Heart right ventricle (tissue), 16 donors: ENCODE results near the gene ACTR2. TPM values are rescaled to one million over a fixed set of nuclear protein-coding genes. Genes with fewer than 3 reads are reported as not detected.
"Not testable (repeated sequence)": the region's sequence is repeated elsewhere in the genome, so short reads cannot be mapped to it uniquely, and the experiment has no call there.

Experiments used
- ATAC-seq, 8 donors: fragments of 200-7000 bp; cut with Tn5 transposase; one replicate each; pipeline ENCODE4 v1.9.1; 2020; ENCODE audit warnings: mild to moderate bottlenecking in 8 of 8, moderate library complexity in 8 of 8, moderate number of reproducible peaks in 1 of 8
- DNase-seq, 2 donors: peaks; one replicate each; pipeline ENCODE4 v3.0.0-alpha.2; 2020
- H3K27ac ChIP-seq, 10 donors: fragments of 200-600 bp; sonication (generic) in 2 of 10; one replicate each; pipeline versions ENCODE4 v1.5.0 to v1.8.0; 2020 to 2022; ENCODE audit warnings: mild to moderate bottlenecking in 3 of 10
- H3K27me3 ChIP-seq, 7 donors: fragments of 200-600 bp; one replicate each; pipeline ENCODE4 v1.8.0; 2021 to 2022; ENCODE audit warnings: mild to moderate bottlenecking in 2 of 7
- H3K36me3 ChIP-seq, 9 donors: fragments of 200-600 bp; sonication (generic) in 1 of 9; one replicate each; pipeline versions ENCODE4 v1.5.0 to v1.8.0; 2020 to 2022; ENCODE audit warnings: mild to moderate bottlenecking in 2 of 9
- H3K4me1 ChIP-seq, 9 donors: fragments of 200-600 bp; sonication (generic) in 1 of 9; one replicate each; pipeline versions ENCODE4 v1.5.0 to v1.8.0; 2020 to 2022; ENCODE audit warnings: mild to moderate bottlenecking in 4 of 9
- H3K4me3 ChIP-seq, 10 donors: fragments of 200-600 bp; sonication (generic) in 2 of 10; one replicate each; pipeline versions ENCODE4 v1.5.0 to v1.8.0; 2020 to 2022; ENCODE audit warnings: mild to moderate bottlenecking in 7 of 10, moderate library complexity in 2 of 10
- H3K9me3 ChIP-seq, 11 donors: fragments of 200-600 bp in 10 of 11; sonication (generic) in 2 of 11; one replicate each; pipeline versions ENCODE4 v1.5.0 to v1.8.0; 2013 to 2022; ENCODE audit warnings: mild to moderate bottlenecking in 2 of 11, control low read depth in 1 of 11, moderate library complexity in 1 of 11
- WGBS, 2 donors: extraction: QIAGEN DNeasy Blood & Tissue Kit; methylation state at CpG; one replicate each; pipeline ENCODE4 v1.1.7; 2013; ENCODE audit warnings: inconsistent platforms in 1 of 2; 5-methylcytosine and 5-hydroxymethylcytosine counted together
- intact Hi-C, 10 donors: fragments of 100-400 bp; cut with DNase I; formaldehyde crosslinking; loops; one replicate each; pipeline versions ENCODE4 v1.11.1 to v1.14.2; 2022
- polyA plus RNA-seq, 2 donors: library from polyadenylated mRNA; stranded (reverse); fragments of 200-250 nt; gene quantifications; one replicate each; pipeline ENCODE4 v1.2.3, GENCODE V29; 2013
- total RNA-seq, 10 donors: library from RNA; stranded (reverse); fragmentation: NEBNext Ultra II Directional in 3 of 10; extraction: Animal tissue kit (Norgen Biotek cat#: 25700) in 3 of 10; gene quantifications; one replicate each; pipeline versions ENCODE4 v1.2.1 to v1.2.4, GENCODE V29; 2021 to 2023
- TF ChIP-seq, protein P1 (sequence below), 9 donors: fragments of 200-600 bp; sonication (generic) in 2 of 9; IDR thresholded peaks; one replicate each; pipeline versions ENCODE4 v1.5.0 to v1.8.0; 2021 to 2022; ENCODE audit warnings: antibody characterized with exemption in 9 of 9, mild to moderate bottlenecking in 5 of 9, moderate library complexity in 1 of 9
- donor health status: Arrhythmogenic right ventricular cardiomyopathy.
- donor health status: ischemic (EF 13 %, LVEDD 7.1; RV severe dilation, severe dysfunction).
- donor health status: healthy with polysubstance abuse.
- donor health status: DM: no; HTN: yes; CAD: no.
- donor health status: DM: no; HTN: no; CAD: no.
- donor health status: ischemic (EF 25% LVEDD 6.9; RV normal size, moderate dysfunction).
- donor health status: ischemic (EF 25% LVEDD 5.7; RV mildly dilated, moderate dysfunction).
- donor health status: healthy.
- donor health status: DM: yes; HTN: yes; CAD: no.
- donor health status: Ischemic cardiomyopathy.
- donor health status: ischemic (EF 35%, LVEDD 5.7; RV mildly dilated, moderate dysfunction).
- donor health status: nonischemic (EF 11% LVEDD 7.7; RV severe dilation, severe dysfunction).
- donor health status: DM: yes; HTN: yes; CAD: no.
- donor health status: PGD.
- donor health status: ischemic (EF 29% LVEDD 5.4; RV normal size, mild dysfunction).
- donor health status: nonischemic (EF 23%, LVEDD 6.1; RV moderate dilation, normal function).

Gene ACTR2
- total and polyA plus RNA-seq, 12 donors, result 34.1 to 164 (median 105) TPM

DNA sequence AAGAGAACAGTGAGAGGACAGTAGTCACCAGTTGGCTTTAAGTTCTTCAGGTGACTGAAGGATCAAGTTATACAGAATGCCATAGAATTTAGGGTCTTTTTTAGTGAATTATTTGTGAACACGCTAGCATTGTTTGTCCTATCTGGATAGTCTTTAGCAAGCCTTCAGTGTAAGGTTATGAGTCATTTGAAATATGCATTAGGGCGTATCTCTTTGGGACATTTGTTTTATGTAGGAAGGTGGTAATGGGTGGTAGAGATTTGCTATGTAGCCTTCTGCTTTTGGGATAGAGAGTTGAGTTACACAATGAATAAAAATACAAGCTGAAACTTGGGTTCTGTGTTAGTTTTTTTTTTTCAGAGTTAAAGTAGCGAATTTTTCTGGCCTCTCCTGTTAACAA is 13.0 kb downstream of the ACTR2 start:
- H3K4me3 ChIP-seq, result no peak overlapping the region
- H3K27me3 ChIP-seq, result no peaks in the 10 kb centered on the region
- H3K27ac ChIP-seq, result no peak overlapping the region
- DNase-seq, result no peak
- H3K36me3 ChIP-seq, result peaks cover 0 to 78% (median 10%) of the 10 kb centered on the region in 9 donors
- WGBS, 2 donors, result 96 to 97% methylated on average over 3 of the region's 3 CpGs
- ATAC-seq, result no peak
- intact Hi-C loops, result no loop called here
- no peaks in the 10 kb centered on the region for H3K9me3 ChIP-seq
- TF ChIP-seq, protein P1, sequence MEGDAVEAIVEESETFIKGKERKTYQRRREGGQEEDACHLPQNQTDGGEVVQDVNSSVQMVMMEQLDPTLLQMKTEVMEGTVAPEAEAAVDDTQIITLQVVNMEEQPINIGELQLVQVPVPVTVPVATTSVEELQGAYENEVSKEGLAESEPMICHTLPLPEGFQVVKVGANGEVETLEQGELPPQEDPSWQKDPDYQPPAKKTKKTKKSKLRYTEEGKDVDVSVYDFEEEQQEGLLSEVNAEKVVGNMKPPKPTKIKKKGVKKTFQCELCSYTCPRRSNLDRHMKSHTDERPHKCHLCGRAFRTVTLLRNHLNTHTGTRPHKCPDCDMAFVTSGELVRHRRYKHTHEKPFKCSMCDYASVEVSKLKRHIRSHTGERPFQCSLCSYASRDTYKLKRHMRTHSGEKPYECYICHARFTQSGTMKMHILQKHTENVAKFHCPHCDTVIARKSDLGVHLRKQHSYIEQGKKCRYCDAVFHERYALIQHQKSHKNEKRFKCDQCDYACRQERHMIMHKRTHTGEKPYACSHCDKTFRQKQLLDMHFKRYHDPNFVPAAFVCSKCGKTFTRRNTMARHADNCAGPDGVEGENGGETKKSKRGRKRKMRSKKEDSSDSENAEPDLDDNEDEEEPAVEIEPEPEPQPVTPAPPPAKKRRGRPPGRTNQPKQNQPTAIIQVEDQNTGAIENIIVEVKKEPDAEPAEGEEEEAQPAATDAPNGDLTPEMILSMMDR (IDR thresholded peaks at IDR 0.05), result no peak
- peaks cover 0 to 26% (median 15%) of the 10 kb centered on the region in 9 donors for H3K4me1 ChIP-seq

DNA sequence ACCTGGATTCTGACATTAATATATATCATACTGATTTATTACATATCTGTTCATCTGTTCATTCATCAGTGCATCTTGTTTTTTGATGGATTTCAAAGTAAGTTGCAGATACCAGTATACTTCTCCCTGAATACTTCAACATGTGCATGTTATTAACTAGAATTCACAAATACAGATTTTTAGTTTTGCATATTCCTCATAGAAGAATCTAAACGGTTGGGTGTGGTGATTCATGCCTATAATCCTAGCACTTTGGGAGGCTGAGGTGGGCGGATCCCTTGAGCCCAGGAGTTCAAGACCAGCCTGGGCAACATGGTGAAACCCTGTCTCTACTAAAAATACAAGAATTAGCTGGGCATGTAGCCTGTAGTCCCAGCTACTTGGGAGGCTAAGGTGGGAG is 16.8 kb downstream of the ACTR2 start:
- H3K36me3 ChIP-seq, result peaks cover 0 to 93% (median 10%) of the 10 kb centered on the region in 9 donors

DNA sequence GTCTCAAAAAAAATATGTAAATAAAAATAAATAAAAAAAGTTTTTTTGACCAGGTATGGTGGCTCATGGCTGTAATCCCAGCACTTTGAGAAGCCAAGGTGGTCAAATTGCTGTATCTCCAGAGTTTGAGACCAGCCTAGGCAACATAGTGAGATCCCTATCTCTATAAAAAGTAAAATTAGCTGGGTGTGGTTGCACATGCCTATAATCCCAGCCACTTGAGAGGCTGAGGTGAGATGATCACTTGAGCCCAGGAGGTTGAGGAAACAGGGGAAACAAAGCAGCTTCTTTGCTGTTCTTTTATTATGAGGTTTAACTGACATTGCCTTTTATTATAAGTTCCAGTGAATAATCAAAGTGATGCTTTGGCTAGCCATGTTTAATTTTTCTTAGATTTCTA is 25.0 kb downstream of the ACTR2 start:
- Histone ChIP-seq H3K27me3 (no peaks in the 10 kb centered on the region), H3K27ac (no peak overlapping the region), H3K4me1 (no peaks in the 10 kb centered on the region), H3K9me3 (no peaks in the 10 kb centered on the region), H3K36me3 (peaks cover 0 to 99% (median 25%) of the 10 kb centered on the region in 9 donors), H3K4me3 (no peak overlapping the region)
- TF ChIP-seq, protein P1 (IDR thresholded peaks at IDR 0.05), result no peak
- no peak for DNase-seq
- intact Hi-C loops, result no loop called here
- ATAC-seq, result no peak

More for the DNA sequence above, 16.8 kb downstream of the ACTR2 start:
- ATAC-seq, H3K27me3 ChIP-seq, H3K27ac ChIP-seq, intact Hi-C loops, H3K4me3 ChIP-seq, DNase-seq, H3K9me3 ChIP-seq, H3K4me1 ChIP-seq: not testable (repeated sequence)
- WGBS, 2 donors, result 81 to 82% methylated on average over 2 of the region's 2 CpGs

DNA sequence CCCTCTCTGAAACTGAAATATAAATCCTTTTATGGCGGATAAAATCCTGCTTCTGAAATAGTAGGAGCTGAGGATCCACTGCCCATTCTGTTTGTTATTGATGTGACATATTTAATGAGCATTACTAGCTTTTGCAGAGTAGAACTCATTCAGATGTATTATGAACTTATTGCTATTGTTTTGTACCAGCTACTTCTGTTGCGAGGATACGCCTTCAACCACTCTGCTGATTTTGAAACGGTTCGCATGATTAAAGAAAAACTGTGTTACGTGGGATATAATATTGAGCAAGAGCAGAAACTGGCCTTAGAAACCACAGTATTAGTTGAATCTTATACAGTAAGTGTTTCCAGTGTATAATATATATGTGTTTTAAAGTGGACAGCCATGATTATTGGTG is 27.7 kb downstream of the ACTR2 start:
- H3K27ac ChIP-seq, result no peak overlapping the region
- no peaks in the 10 kb centered on the region for H3K4me1 ChIP-seq
- TF ChIP-seq, protein P1 (IDR thresholded peaks at IDR 0.05), result no peak
- H3K9me3 ChIP-seq, result no peaks in the 10 kb centered on the region
- no peaks in the 10 kb centered on the region for H3K27me3 ChIP-seq
- H3K4me3 ChIP-seq, result no peak overlapping the region
- intact Hi-C loops, result no loop called here
- DNase-seq (no peak), ATAC-seq (no peak)
- WGBS, 2 donors, result 90 to 91% methylated on average over 6 of the region's 6 CpGs
- peaks cover 0 to 100% (median 29%) of the 10 kb centered on the region in 9 donors for H3K36me3 ChIP-seq

DNA sequence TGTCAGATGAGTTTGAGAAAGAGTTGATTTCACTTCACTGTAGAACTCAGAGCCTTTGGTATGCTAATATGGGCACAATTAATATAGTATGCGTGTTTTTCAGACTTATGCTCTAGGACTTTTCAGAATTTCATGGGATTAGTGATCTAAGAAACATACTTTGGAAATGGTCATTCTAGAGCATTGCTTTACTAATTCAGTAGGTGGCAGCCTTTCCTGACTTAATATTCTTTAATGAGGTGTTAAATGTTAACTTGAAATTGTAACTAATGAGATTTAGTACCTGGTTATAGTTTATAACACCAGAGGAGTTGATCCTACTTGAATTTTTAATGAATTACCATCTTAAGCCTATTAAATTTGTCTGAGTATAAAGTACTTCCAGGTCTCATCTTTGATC is 28.4 kb downstream of the ACTR2 start:
- Histone ChIP-seq H3K4me1 (no peaks in the 10 kb centered on the region), H3K27me3 (no peaks in the 10 kb centered on the region), H3K36me3 (peaks cover 0 to 100% (median 28%) of the 10 kb centered on the region in 9 donors), H3K9me3 (no peaks in the 10 kb centered on the region), H3K4me3 (no peak overlapping the region), H3K27ac (no peak overlapping the region)
- TF ChIP-seq, protein P1 (IDR thresholded peaks at IDR 0.05), result peak in 6 of 9 donors; percentile 14 to 42 (median 34)
- WGBS, 2 donors, result 94 to 96% methylated on average over 1 of the region's 1 CpG
- ATAC-seq (no peak), DNase-seq (no peak)
- intact Hi-C loops, result no loop called here

DNA sequence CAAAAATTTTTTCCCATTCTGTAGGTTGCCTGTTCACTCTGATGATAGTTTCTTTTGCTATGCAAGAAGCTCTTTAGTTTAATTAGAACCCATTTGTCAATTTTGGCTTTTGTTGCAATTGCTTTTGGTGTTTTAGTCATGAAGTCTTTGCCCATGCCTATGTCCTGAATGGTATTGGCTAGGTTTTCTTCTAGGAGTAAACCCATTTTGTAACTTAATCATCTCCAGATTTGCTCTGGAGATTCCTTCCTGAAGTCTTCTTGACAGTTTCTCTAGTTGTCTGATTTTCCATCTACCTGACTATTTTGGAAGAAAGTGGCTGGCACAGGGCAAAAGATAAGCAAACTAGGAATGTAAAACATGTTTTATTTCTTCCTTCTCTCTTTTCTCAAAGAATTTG is 30.2 kb downstream of the ACTR2 start:
- intact Hi-C loops, H3K9me3 ChIP-seq, H3K27me3 ChIP-seq, ATAC-seq, H3K27ac ChIP-seq, DNase-seq, H3K4me3 ChIP-seq, H3K4me1 ChIP-seq: not testable (repeated sequence)
- H3K36me3 ChIP-seq, result peaks cover 0 to 100% (median 20%) of the 10 kb centered on the region in 9 donors
